ENCODE data around the gene STH.
A peak's percentile ranks its signal among the peaks of the same experiment; 100 is the strongest.

Gene STH

GRCh38 chr17:45968732-45969131 is 30.3 kb upstream of the STH start:
- Histone ChIP-seq H3K4me3 (ENCODE audit: low read depth, low read length, poor library complexity, severe bottlenecking) (no peak overlapping the region), H3F3A (ENCODE audit: insufficient read depth, low read length) (no peaks in the 10 kb centered on the region), H3K36me3 (ENCODE audit: insufficient read depth, low read length) (no peaks in the 10 kb centered on the region), H3K27ac (ENCODE audit: low read depth, low read length, poor library complexity, severe bottlenecking) (no peak overlapping the region), H3K79me2 (ENCODE audit: insufficient read depth, low read length) (no peaks in the 10 kb centered on the region), H3K4me1 (ENCODE audit: insufficient read depth, low read length, severe bottlenecking) (no peaks in the 10 kb centered on the region), H3K27me3 (ENCODE audit: insufficient read depth, low read length) (peaks cover 5% of the 10 kb centered on the region; the same call in 1 of the 2 replicates), H3K9me3 (ENCODE audit: low read length) (no peaks in the 10 kb centered on the region), H3K9ac (ENCODE audit: low read length) (no peak overlapping the region), H2AFZ (ENCODE audit: low read length) (no peak overlapping the region), H3K9me2 (ENCODE audit: low read depth, low read length) (no peaks in the 10 kb centered on the region), H3K4me2 (ENCODE audit: low read length) (no peak overlapping the region), H4K20me1 (ENCODE audit: insufficient read depth, low read length) (no peaks in the 10 kb centered on the region)
- TF ChIP-seq EZH2 (IDR thresholded peaks at IDR 0.05; ENCODE audit: borderline replicate concordance, low read length): no peak

DNA sequence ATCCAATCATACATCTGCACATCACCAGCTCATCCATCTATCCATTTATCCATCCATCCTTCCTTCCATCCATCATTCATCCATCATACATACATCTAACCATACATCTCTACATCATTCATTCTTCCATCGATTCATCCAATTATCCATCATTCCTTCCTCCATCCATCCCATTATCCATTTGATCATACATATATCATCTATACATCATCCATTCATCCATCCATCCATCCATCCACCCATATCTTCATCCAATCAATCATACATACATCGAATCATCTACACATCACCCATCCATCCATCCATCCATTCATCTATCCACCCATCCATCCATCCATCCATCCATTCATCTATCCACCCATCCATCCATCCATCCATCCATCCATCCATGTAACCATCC is 29.3 kb upstream of the STH start:
- no peak overlapping the region for H3K27ac ChIP-seq (ENCODE audit: low read depth, low read length, poor library complexity, severe bottlenecking)
- no peaks in the 10 kb centered on the region for H3K9me2 ChIP-seq (ENCODE audit: low read depth, low read length)
- H3K79me2 ChIP-seq (ENCODE audit: insufficient read depth, low read length): no peaks in the 10 kb centered on the region
- no peak overlapping the region for H3K4me3 ChIP-seq (ENCODE audit: low read depth, low read length, poor library complexity, severe bottlenecking)
- H3K4me1 ChIP-seq (ENCODE audit: insufficient read depth, low read length, severe bottlenecking): no peaks in the 10 kb centered on the region
- no peaks in the 10 kb centered on the region for H4K20me1 ChIP-seq (ENCODE audit: insufficient read depth, low read length)
- H3K27me3 ChIP-seq (ENCODE audit: insufficient read depth, low read length): peaks cover 5% of the 10 kb centered on the region; the same call in 1 of the 2 replicates
- TF ChIP-seq, protein P1, sequence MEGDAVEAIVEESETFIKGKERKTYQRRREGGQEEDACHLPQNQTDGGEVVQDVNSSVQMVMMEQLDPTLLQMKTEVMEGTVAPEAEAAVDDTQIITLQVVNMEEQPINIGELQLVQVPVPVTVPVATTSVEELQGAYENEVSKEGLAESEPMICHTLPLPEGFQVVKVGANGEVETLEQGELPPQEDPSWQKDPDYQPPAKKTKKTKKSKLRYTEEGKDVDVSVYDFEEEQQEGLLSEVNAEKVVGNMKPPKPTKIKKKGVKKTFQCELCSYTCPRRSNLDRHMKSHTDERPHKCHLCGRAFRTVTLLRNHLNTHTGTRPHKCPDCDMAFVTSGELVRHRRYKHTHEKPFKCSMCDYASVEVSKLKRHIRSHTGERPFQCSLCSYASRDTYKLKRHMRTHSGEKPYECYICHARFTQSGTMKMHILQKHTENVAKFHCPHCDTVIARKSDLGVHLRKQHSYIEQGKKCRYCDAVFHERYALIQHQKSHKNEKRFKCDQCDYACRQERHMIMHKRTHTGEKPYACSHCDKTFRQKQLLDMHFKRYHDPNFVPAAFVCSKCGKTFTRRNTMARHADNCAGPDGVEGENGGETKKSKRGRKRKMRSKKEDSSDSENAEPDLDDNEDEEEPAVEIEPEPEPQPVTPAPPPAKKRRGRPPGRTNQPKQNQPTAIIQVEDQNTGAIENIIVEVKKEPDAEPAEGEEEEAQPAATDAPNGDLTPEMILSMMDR (IDR thresholded peaks at IDR 0.05; ENCODE audit: low read length): no peak
- TF ChIP-seq EZH2 (IDR thresholded peaks at IDR 0.05; ENCODE audit: borderline replicate concordance, low read length): no peak
- H3K9me3 ChIP-seq (ENCODE audit: low read length): no peaks in the 10 kb centered on the region
- no peaks in the 10 kb centered on the region for H3F3A ChIP-seq (ENCODE audit: insufficient read depth, low read length)
- H3K9ac ChIP-seq (ENCODE audit: low read length): no peak overlapping the region
- no peak overlapping the region for H3K4me2 ChIP-seq (ENCODE audit: low read length)
- no peak overlapping the region for H2AFZ ChIP-seq (ENCODE audit: low read length)
- no peaks in the 10 kb centered on the region for H3K36me3 ChIP-seq (ENCODE audit: insufficient read depth, low read length)

DNA sequence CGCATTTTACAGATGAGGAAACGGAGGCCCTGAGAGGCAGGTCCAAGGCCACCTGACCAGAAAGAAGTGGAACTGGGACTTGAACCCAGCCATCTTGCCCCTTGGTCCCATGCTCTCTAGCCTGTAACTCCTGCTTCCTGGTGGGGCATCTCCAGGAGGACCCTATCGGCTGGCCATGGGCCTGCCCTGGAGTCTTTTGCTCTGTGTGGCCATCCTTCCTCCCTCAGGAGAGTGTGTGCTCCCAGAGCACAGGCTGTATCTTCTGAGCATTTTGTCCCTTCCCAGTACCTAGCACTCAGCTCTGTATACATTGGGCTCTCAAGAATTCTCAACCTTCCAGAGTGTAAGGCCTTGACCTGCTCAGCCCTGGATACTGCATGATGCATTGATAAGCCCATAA is 28.4 kb upstream of the STH start:
- Histone ChIP-seq H3K9me2 (ENCODE audit: low read depth, low read length) (no peaks in the 10 kb centered on the region), H3K4me1 (ENCODE audit: insufficient read depth, low read length, severe bottlenecking) (no peaks in the 10 kb centered on the region), H3K27ac (ENCODE audit: low read depth, low read length, poor library complexity, severe bottlenecking) (no peak overlapping the region), H3K27me3 (ENCODE audit: insufficient read depth, low read length) (peaks cover 5% of the 10 kb centered on the region; the same call in 1 of the 2 replicates), H3K9me3 (ENCODE audit: low read length) (no peaks in the 10 kb centered on the region), H3K9ac (ENCODE audit: low read length) (no peak overlapping the region), H3K36me3 (ENCODE audit: insufficient read depth, low read length) (no peaks in the 10 kb centered on the region), H3K79me2 (ENCODE audit: insufficient read depth, low read length) (no peaks in the 10 kb centered on the region), H3F3A (ENCODE audit: insufficient read depth, low read length) (no peaks in the 10 kb centered on the region), H3K4me2 (ENCODE audit: low read length) (no peak overlapping the region), H3K4me3 (ENCODE audit: low read depth, low read length, poor library complexity, severe bottlenecking) (no peak overlapping the region), H4K20me1 (ENCODE audit: insufficient read depth, low read length) (no peaks in the 10 kb centered on the region), H2AFZ (ENCODE audit: low read length) (no peak overlapping the region)
- TF ChIP-seq, protein P1 (IDR thresholded peaks at IDR 0.05; ENCODE audit: low read length): no peak
- TF ChIP-seq EZH2 (IDR thresholded peaks at IDR 0.05; ENCODE audit: borderline replicate concordance, low read length): no peak

DNA sequence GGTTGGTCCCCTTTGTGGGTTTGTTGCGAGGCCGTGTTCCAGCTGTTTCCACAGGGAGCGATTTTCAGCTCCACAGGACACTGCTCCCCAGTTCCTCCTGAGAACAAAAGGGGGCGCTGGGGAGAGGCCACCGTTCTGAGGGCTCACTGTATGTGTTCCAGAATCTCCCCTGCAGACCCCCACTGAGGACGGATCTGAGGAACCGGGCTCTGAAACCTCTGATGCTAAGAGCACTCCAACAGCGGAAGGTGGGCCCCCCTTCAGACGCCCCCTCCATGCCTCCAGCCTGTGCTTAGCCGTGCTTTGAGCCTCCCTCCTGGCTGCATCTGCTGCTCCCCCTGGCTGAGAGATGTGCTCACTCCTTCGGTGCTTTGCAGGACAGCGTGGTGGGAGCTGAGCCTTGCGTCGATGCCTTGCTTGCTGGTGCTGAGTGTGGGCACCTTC is 27.3 kb upstream of the STH start:
- no peak overlapping the region for H3K4me3 ChIP-seq (ENCODE audit: low read depth, low read length, poor library complexity, severe bottlenecking)
- H3K9me2 ChIP-seq (ENCODE audit: low read depth, low read length): no peaks in the 10 kb centered on the region
- no peaks in the 10 kb centered on the region for H4K20me1 ChIP-seq (ENCODE audit: insufficient read depth, low read length)
- no peak overlapping the region for H2AFZ ChIP-seq (ENCODE audit: low read length)
- no peaks in the 10 kb centered on the region for H3K4me1 ChIP-seq (ENCODE audit: insufficient read depth, low read length, severe bottlenecking)
- no peaks in the 10 kb centered on the region for H3K9me3 ChIP-seq (ENCODE audit: low read length)
- H3K9ac ChIP-seq (ENCODE audit: low read length): no peak overlapping the region
- no peak overlapping the region for H3K4me2 ChIP-seq (ENCODE audit: low read length)
- H3F3A ChIP-seq (ENCODE audit: insufficient read depth, low read length): no peaks in the 10 kb centered on the region
- no peak overlapping the region for H3K27ac ChIP-seq (ENCODE audit: low read depth, low read length, poor library complexity, severe bottlenecking)
- TF ChIP-seq, protein P1 (IDR thresholded peaks at IDR 0.05; ENCODE audit: low read length): peak; percentile 27; the same call in 1 of the 2 replicates
- TF ChIP-seq EZH2 (IDR thresholded peaks at IDR 0.05; ENCODE audit: borderline replicate concordance, low read length): no peak
- no peaks in the 10 kb centered on the region for H3K79me2 ChIP-seq (ENCODE audit: insufficient read depth, low read length)
- peaks cover 5% of the 10 kb centered on the region; the same call in 1 of the 2 replicates for H3K27me3 ChIP-seq (ENCODE audit: insufficient read depth, low read length)
- H3K36me3 ChIP-seq (ENCODE audit: insufficient read depth, low read length): no peaks in the 10 kb centered on the region

Data from OCI-LY1 (cell line).